T-helper 2 cell treated with Interferon-gamma antibody and Interleukin-4, amounts not matched to agents 5 μg/mL and 100 μg/mL, for 36 hours (primary cell): ENCODE data around the gene P3R3URF.
A peak's percentile ranks its signal among the peaks of the same experiment; 100 is the strongest.

Experiments used
- DNase-seq: peaks from one replicate; pipeline ENCODE4 v3.0.0; 2021; ENCODE audit warnings: low spot score
- H3K27ac Mint-ChIP-seq: one replicate; pipeline ENCODE4 v1.8.0; 2021; ENCODE audit warnings: mild to moderate bottlenecking, mixed read lengths
- H3K27me3 Mint-ChIP-seq: one replicate; pipeline ENCODE4 v1.8.0; 2021; ENCODE audit warnings: low read depth, mixed read lengths
- H3K36me3 Mint-ChIP-seq: one replicate; pipeline ENCODE4 v1.8.0; 2021; ENCODE audit warnings: low read depth, mixed read lengths
- H3K4me1 Mint-ChIP-seq: one replicate; pipeline ENCODE4 v1.8.0; 2021; ENCODE audit warnings: low read depth, mixed read lengths
- H3K4me3 Mint-ChIP-seq: one replicate; pipeline ENCODE4 v1.8.0; 2022; ENCODE audit warnings: mild to moderate bottlenecking, moderate library complexity, mixed read lengths
- H3K9me3 Mint-ChIP-seq: one replicate; pipeline ENCODE4 v1.8.0; 2021; ENCODE audit warnings: mixed read lengths

Gene P3R3URF

DNA sequence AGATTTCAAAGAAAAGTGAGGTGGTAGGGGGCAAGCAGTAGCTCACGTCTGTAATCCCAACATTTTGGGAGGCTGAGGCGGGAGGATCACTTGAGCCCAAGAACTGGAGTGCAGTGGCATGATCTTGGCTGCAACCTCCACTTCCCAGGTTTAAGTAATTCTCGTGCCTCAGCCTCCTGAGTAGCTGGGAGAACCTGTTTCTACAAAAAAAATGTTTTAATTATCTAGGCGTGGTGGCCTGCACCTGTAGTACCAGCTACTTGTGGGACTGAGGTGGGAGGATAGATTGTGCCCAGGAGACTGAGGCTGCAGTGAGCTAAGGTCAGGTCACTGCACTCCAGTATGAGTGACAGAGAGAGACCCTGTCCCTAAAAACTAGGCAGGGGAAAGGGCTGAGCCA is 4.0 kb downstream of the P3R3URF start:
- peaks cover 11% of the 10 kb centered on the region for H3K27me3 Mint-ChIP-seq
- DNase-seq = no peak
- no peaks in the 10 kb centered on the region for H3K9me3 Mint-ChIP-seq
- H3K4me1 Mint-ChIP-seq = peaks cover 3% of the 10 kb centered on the region
- no peak overlapping the region for H3K27ac Mint-ChIP-seq
- no peaks in the 10 kb centered on the region for H3K36me3 Mint-ChIP-seq
- H3K4me3 Mint-ChIP-seq = no peak overlapping the region

DNA sequence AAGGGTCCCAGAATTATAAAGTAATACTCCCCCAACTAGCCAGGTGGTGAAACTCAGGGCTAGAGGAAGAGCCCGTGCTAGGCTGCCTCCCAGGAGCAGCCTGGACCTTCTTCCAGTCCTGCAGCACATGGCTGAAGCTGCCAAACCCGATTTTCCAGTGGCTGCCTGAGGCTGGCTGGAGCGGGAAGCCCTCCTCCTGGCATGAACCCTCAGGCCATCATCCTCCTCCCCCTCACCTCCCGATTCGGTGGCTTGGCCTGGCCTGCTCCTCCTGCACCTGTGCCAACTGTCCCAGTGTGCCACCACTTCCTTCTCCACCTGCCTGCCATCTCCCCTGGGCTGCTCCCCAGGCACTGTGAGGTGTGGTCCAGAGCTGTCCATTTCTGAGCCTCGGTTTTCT is 4.4 kb downstream of the P3R3URF start:
- DNase-seq = no peak
- Mint-ChIP-seq H3K4me1 (peaks cover 7% of the 10 kb centered on the region), H3K36me3 (no peaks in the 10 kb centered on the region), H3K4me3 (no peak overlapping the region), H3K9me3 (no peaks in the 10 kb centered on the region), H3K27ac (no peak overlapping the region), H3K27me3 (peaks cover 14% of the 10 kb centered on the region)

DNA sequence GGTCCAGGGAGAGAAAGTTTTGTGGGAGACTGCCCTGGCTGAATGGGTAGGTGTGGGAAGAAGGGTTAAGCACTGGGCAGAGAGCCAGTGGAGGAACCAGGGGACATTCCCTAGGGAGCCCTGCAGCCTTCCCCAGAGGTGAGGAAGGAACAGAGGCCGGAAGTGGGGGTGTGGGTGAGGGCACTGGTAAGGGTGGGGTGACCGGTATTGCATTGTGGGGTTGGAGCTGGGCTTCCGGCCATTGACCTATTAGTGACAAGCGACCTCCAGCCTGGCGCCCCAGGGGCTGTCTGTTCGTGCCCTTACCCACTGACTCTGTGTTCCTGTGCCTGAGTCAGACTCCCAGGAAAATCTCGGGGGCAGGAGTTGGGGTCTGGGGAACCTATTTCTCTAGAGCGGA is 4.9 kb downstream of the P3R3URF start:
- no peak overlapping the region for H3K27ac Mint-ChIP-seq
- peaks cover 11% of the 10 kb centered on the region for H3K4me1 Mint-ChIP-seq
- H3K27me3 Mint-ChIP-seq = peaks cover 15% of the 10 kb centered on the region
- H3K9me3 Mint-ChIP-seq = no peaks in the 10 kb centered on the region
- DNase-seq = no peak
- H3K36me3 Mint-ChIP-seq = no peaks in the 10 kb centered on the region
- no peak overlapping the region for H3K4me3 Mint-ChIP-seq

DNA sequence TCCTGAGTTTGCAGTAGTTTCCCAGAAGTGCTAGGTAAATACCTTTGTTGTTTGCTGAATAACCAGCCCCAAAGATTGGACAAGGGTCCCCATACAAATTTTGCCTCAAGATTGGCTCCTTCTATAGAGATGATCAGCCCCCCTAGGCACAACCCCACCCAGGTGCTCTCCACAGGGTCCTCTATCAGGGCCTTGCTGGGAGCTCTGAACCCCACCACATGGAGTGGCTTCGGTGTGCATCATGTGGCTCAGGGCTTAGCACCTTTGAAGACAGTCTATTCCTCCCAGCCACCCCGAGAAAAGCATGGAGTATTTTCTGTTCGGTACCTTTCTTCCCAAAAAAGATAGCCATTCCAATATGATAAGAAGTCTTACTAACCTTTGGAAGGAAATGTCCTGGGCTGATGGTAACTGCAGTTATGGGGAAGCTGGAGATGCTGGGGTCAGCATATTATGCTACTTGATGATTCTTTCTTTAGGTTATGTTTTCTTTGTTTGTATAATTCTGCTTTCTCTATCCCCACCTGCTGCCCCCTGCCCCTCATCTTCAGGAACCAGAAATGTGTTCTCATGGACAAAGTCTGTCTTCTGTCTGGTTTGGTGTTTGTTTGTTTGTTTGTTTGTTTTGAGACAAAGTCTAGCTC is 6.4 kb downstream of the P3R3URF start:
- Mint-ChIP-seq H3K36me3 (no peaks in the 10 kb centered on the region), H3K9me3 (no peaks in the 10 kb centered on the region), H3K27me3 (peaks cover 19% of the 10 kb centered on the region), H3K4me1 (peaks cover 12% of the 10 kb centered on the region), H3K27ac (no peak overlapping the region), H3K4me3 (no peak overlapping the region)
- DNase-seq = no peak

DNA sequence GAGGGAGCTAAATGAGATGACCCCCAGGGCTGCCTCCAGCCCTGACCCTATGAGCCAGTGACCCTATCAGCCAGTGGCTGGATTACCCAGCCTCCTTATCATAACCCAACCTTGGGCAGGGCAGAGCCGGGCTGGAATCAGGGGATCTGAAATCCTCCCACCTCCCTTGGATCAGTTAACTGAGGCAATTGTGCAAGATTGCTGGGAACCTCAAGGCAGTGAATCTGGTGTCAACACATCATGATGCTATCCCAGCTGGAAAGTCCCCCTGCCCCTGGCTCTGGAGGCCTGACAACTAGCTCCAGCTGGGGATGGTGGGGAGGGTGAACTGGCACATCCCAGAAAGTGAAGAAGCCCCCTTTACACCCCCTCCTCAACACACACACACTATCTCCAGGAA is 7.8 kb downstream of the P3R3URF start:
- H3K9me3 Mint-ChIP-seq = no peaks in the 10 kb centered on the region
- DNase-seq = no peak
- H3K36me3 Mint-ChIP-seq = no peaks in the 10 kb centered on the region
- H3K27ac Mint-ChIP-seq = no peak overlapping the region
- H3K4me1 Mint-ChIP-seq = peaks cover 12% of the 10 kb centered on the region
- H3K27me3 Mint-ChIP-seq = peaks cover 26% of the 10 kb centered on the region
- no peak overlapping the region for H3K4me3 Mint-ChIP-seq

DNA sequence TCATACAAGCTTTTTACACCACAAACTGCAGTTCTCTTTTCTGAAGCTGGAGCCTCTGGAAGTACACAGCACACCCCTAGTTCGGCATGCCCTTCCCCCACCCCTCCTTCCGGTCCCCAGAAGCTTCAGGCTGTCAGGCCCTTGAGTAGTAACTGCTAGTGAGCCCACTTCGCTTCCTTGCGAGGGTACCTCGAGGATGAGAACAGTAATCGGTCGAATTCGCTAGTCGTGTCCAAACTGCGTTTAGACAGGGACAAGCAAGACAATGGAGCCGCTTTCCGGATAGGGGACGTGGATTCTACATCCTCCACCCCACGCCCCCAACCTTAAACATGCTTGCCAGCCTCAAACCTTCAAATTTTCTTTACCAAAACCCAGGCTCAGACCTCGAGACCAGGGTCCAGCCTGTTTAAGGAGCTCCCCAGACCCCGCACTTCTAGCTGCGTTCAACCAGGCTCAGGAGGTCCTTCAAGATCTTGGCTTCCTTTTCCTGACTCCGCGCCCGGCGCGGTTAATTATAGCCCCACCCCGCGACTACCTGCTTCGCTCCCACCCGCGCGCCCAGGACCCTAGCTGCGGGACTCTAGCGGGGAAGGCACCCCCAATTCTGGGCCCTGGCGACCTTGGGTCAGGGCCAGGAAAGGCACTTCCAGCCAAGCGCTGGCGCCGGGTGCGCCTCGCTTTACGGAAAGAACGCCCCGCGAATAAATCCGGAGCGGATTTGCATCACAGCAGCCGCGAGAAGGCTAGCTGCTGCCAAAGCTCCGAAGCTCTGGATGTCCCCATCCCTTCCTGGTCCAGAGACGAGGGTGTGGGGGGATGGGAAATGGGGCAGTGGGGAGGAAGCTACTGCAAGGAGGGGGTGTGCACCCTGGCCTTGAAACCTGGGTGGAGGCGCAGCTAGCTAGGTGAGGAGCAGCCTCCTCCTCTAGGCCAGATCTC is 9.5 kb downstream of the P3R3URF start:
- Mint-ChIP-seq H3K27me3 (peaks cover 24% of the 10 kb centered on the region), H3K4me1 (peaks cover 12% of the 10 kb centered on the region), H3K27ac (peak overlapping the region; percentile 68), H3K4me3 (peak overlapping the region; percentile 81), H3K36me3 (no peaks in the 10 kb centered on the region), H3K9me3 (no peaks in the 10 kb centered on the region)
- DNase-seq = no peak

DNA sequence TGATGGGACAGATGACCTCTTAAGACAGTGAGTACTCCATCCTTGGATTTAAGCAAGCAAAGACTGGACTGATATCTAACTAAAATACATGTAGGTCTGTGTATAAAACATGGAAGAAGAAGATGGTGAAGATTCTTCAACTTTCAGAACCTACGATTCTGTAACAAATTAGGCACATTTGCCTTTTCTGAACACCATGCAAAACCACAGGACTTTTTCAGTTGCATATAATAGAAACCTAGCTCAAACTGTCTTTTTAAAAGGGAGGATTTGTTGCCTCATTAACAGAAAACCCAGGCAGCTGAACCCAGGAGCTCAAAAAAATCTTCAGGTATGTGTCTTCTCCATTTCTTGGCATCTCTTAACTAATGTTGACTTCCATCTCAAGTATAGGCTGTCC is 16.1 kb downstream of the P3R3URF start:
- no peaks in the 10 kb centered on the region for H3K9me3 Mint-ChIP-seq
- H3K36me3 Mint-ChIP-seq = no peaks in the 10 kb centered on the region
- H3K27ac Mint-ChIP-seq = no peak overlapping the region
- no peak for DNase-seq
- H3K4me3 Mint-ChIP-seq = no peak overlapping the region
- no peaks in the 10 kb centered on the region for H3K4me1 Mint-ChIP-seq
- H3K27me3 Mint-ChIP-seq = peaks cover 9% of the 10 kb centered on the region

DNA sequence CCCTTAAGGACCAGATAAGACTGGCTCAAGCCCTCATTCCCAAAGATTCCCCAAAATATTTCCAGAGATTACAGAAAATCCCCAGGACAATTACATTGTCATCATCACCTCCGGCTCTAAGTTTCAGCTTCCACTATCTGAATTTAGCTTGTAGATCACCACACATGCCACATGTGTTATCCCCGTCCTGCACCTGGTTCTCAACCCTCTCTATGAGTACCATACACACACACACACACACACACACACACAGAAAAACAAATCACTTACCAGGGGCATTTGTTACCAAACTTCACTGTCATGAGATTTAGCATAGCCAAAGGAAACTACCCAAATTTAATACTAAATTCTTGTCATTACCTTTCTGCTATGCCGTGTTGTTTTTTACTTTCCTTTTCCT is 16.8 kb downstream of the P3R3URF start:
- Mint-ChIP-seq H3K27ac (no peak overlapping the region), H3K27me3 (peaks cover 3% of the 10 kb centered on the region), H3K36me3 (no peaks in the 10 kb centered on the region), H3K4me3 (no peak overlapping the region), H3K9me3 (no peaks in the 10 kb centered on the region), H3K4me1 (no peaks in the 10 kb centered on the region)
- no peak for DNase-seq

DNA sequence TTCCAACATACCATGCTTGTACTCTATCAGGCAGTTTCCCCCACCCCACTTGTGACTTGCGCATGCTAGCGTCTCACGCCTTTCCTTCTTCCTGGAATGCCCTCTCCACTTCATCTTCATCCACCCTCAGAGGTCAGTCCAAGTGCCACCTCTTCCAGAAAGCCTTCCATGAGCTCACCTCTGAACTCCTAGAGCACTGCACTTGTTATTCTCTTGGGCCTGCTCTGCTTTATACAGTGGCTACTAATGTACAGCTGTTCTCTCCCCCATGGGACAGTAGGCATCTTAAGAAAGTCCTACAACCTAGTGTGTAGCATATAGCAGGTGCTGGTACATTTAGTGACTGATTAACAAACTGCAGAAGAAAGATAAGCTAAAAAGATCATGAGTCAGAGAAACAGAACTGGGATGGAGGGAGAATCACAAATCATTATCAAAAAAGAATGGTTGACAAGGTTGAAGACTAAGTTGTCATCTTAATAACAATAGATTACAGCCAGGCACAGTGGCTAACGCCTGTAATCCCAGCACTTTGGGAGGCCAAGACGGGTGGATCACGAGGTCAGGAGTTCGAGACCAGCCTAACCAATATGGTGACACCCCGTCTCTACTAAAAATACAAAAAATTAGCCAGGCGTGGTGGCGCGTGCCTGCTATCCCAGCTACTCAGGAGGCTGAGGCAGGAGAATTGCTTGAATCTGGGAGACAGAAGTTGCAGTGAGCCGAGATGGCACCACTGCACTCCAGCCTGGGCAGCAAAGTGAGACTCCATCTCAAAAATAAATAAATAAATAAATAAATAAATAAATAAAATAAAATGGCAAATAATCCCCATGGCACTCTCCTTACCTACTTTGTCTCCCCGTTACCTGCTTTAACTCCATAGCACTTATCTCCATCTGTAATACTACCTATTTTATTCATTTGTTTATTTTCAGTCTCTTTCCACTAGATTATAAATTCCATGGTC is 17.7 kb downstream of the P3R3URF start:
- H3K4me1 Mint-ChIP-seq = no peaks in the 10 kb centered on the region
- no peak overlapping the region for H3K27ac Mint-ChIP-seq
- H3K36me3 Mint-ChIP-seq = no peaks in the 10 kb centered on the region
- no peak overlapping the region for H3K4me3 Mint-ChIP-seq
- H3K27me3 Mint-ChIP-seq = no peaks in the 10 kb centered on the region
- DNase-seq = no peak
- H3K9me3 Mint-ChIP-seq = no peaks in the 10 kb centered on the region

DNA sequence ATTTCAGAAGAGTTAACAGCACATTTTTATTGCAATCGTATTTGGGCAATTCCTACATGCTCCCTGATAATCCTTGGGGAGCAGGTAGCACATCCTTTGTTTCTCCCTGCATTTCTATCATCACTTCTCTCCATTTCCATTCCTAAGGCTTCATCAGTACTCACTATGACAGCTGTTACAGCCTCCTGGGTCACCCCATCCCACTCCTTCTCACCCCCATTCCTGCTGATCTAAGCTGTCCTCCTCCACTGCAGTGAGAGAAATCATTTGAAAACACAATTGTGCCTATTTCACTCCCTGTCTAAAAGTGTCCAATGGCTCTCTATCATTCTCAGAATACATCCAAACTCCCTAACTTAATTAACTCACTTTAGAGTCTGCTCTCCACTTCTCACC is 18.4 kb downstream of the P3R3URF start:
- Mint-ChIP-seq H3K27ac (no peak overlapping the region), H3K36me3 (no peaks in the 10 kb centered on the region), H3K27me3 (no peaks in the 10 kb centered on the region), H3K9me3 (no peaks in the 10 kb centered on the region), H3K4me3 (no peak overlapping the region), H3K4me1 (no peaks in the 10 kb centered on the region)
- DNase-seq = no peak

DNA sequence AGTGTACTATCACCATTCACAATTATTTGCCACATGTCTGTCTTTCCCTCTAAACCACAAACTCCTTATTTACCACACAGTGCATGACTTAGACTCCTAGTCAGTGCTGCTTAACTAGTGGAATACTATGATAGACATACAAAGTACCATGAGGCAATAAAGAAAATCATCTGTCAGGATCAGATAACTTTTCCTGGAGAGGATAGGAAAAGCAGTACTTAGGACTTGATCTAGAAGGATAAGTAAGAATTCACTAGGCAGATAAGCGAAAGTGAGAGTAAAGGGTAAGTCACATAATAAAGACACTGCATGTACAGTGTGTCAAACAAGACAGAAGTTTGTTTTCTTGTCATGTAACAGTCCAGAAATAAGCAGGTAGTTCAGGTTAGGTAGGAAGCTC is 22.6 kb downstream of the P3R3URF start:
- Mint-ChIP-seq H3K27me3 (no peaks in the 10 kb centered on the region), H3K36me3 (no peaks in the 10 kb centered on the region), H3K4me3 (no peak overlapping the region), H3K9me3 (no peaks in the 10 kb centered on the region), H3K27ac (no peak overlapping the region), H3K4me1 (no peaks in the 10 kb centered on the region)
- DNase-seq = no peak

DNA sequence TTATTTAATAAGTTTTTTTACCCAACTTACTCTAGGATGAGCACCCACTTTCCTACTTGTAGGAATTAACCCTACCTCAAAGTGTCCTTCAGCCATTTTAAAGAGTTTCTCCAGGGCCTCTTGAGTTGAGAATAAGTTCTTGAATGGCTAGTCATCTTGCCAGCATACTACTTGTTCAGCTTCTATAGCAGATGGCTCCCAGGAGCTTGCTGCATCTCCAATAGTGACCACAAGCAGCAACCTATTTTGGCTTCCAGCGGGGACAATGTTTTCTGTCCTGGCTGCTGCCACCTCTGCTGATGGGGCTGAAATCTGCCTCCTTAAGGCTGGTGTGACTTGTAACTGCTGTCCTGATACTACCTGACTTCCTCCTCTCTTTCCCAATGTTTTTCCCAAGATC is 23.1 kb downstream of the P3R3URF start:
- Mint-ChIP-seq H3K9me3 (no peaks in the 10 kb centered on the region), H3K27me3 (no peaks in the 10 kb centered on the region), H3K4me1 (no peaks in the 10 kb centered on the region), H3K4me3 (no peak overlapping the region), H3K27ac (no peak overlapping the region), H3K36me3 (no peaks in the 10 kb centered on the region)
- DNase-seq = no peak

DNA sequence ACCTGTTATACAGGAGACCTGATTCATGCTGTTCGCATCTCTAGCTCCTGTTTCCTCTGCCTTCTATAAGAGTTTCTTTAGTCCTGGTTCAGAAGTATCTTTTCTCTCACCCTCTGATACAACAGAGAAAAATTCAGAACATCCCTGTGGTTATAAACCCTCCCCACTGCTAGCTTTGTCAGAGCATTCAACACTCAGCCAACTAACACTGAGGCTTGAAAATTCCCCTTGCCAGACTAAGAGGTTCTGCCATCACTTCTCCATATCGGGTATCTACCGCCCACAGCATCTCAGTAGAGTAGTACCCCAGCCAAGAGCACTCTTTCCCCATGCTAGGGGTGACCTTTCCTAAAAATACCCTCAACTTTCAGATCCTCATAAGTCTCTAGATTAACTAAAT is 24.3 kb downstream of the P3R3URF start:
- Mint-ChIP-seq H3K4me3 (no peak overlapping the region), H3K27ac (no peak overlapping the region), H3K27me3 (no peaks in the 10 kb centered on the region), H3K36me3 (no peaks in the 10 kb centered on the region), H3K4me1 (no peaks in the 10 kb centered on the region), H3K9me3 (no peaks in the 10 kb centered on the region)
- DNase-seq = no peak

DNA sequence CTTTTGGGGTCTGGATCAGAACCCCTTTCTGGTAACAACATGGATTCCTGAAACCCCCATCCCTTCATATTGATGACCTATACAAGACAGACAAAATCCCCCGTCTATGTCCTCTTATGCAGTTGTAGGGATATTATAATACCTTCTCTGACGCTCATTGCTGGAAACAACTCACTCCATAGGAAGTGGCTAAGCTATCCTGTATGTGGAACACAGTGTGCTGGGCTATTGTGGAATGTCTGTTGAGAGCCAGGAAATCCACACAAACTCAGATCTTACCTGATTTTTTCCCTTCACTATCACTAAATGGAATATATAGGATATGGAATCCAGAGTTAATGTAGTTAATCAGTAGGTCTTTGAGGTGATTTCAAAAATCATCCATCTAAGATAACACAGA is 26.2 kb downstream of the P3R3URF start:
- H3K4me1 Mint-ChIP-seq = no peaks in the 10 kb centered on the region
- H3K27me3 Mint-ChIP-seq = no peaks in the 10 kb centered on the region
- DNase-seq = no peak
- H3K36me3 Mint-ChIP-seq = no peaks in the 10 kb centered on the region
- H3K27ac Mint-ChIP-seq = no peak overlapping the region
- H3K9me3 Mint-ChIP-seq = no peaks in the 10 kb centered on the region
- H3K4me3 Mint-ChIP-seq = no peak overlapping the region
